OCI-LY1 (cell line): ENCODE data around the gene KATNIP.

Experiments used
- H2AFZ ChIP-seq: fragments of 200-600 bp; sonication (generic), shearing (Covaris generic); 2 replicates; pipeline ENCODE4 v1.6.0; 2014; ENCODE audit warnings: antibody characterized with exemption, mild to moderate bottlenecking, low read length
- H3F3A ChIP-seq: fragments of 200-600 bp; sonication (generic), shearing (Covaris generic); 2 replicates; pipeline ENCODE4 v1.6.0; 2014; ENCODE audit warnings: mild to moderate bottlenecking, antibody characterized with exemption, low read length, moderate library complexity; ENCODE audit not compliant: insufficient read depth
- H3K27ac ChIP-seq: fragments of 200-600 bp; sonication (generic); 2 replicates; pipeline ENCODE4 v1.5.1; 2014; ENCODE audit warnings: low read length, mixed run types, mild to moderate bottlenecking, low read depth; ENCODE audit not compliant: poor library complexity, severe bottlenecking
- H3K27me3 ChIP-seq: fragments of 200-600 bp; sonication (generic); 2 replicates; pipeline ENCODE4 v1.6.0; 2014; ENCODE audit warnings: antibody characterized with exemption, mild to moderate bottlenecking, low read length, moderate library complexity; ENCODE audit not compliant: insufficient read depth
- H3K36me3 ChIP-seq: fragments of 200-600 bp; sonication (generic); 2 replicates; pipeline ENCODE4 v1.6.1; 2014; ENCODE audit warnings: mild to moderate bottlenecking, antibody characterized with exemption, low read length, moderate library complexity, mixed read lengths; ENCODE audit not compliant: insufficient read depth
- H3K4me1 ChIP-seq: fragments of 200-600 bp; sonication (generic); 2 replicates; pipeline ENCODE4 v1.5.1; 2014; ENCODE audit warnings: mild to moderate bottlenecking, low read length, moderate library complexity; ENCODE audit not compliant: insufficient read depth, severe bottlenecking
- H3K4me2 ChIP-seq: fragments of 200-600 bp; sonication (generic), shearing (Covaris generic); 2 replicates; pipeline ENCODE4 v1.6.1; 2014; ENCODE audit warnings: low read length
- H3K4me3 ChIP-seq: fragments of 200-600 bp; sonication (generic); 2 replicates; pipeline ENCODE4 v1.5.1; 2014; ENCODE audit warnings: low read length, low read depth, mild to moderate bottlenecking, mixed read lengths; ENCODE audit not compliant: poor library complexity, severe bottlenecking
- H3K79me2 ChIP-seq: fragments of 200-600 bp; shearing (Covaris generic); 2 replicates; pipeline ENCODE4 v1.6.1; 2016; ENCODE audit warnings: mixed run types, low read length, mixed read lengths; ENCODE audit not compliant: insufficient read depth
- H3K9ac ChIP-seq: fragments of 200-600 bp; sonication (generic), shearing (Covaris generic); 2 replicates; pipeline ENCODE4 v1.6.1; 2014; ENCODE audit warnings: mild to moderate bottlenecking, low read length, mixed read lengths
- H3K9me2 ChIP-seq: fragments of 200-600 bp; sonication (generic), shearing (Covaris generic); 2 replicates; pipeline ENCODE4 v1.6.1; 2014; ENCODE audit warnings: low read depth, mild to moderate bottlenecking, low read length, mixed read lengths
- H3K9me3 ChIP-seq: fragments of 200-600 bp; shearing (Covaris generic); 2 replicates; pipeline ENCODE4 v1.6.1; 2014; ENCODE audit warnings: low read length, mixed read lengths
- H4K20me1 ChIP-seq: fragments of 200-600 bp; sonication (generic), shearing (Covaris generic); 2 replicates; pipeline ENCODE4 v1.6.0; 2016; ENCODE audit warnings: mild to moderate bottlenecking, low read length; ENCODE audit not compliant: insufficient read depth
- EZH2 ChIP-seq: fragments of 200-600 bp; sonication (generic), shearing (Covaris generic); IDR thresholded peaks from 2 replicates; pipeline ENCODE4 v1.8.0; 2017; ENCODE audit warnings: borderline replicate concordance, mixed run types, mild to moderate bottlenecking, antibody characterized with exemption, low read length, moderate library complexity, mixed read lengths
- TF ChIP-seq, protein P1 (sequence below): fragments of 200-600 bp; sonication (generic), shearing (Covaris generic); IDR thresholded peaks from 2 replicates; pipeline ENCODE4 v1.5.1; 2017; ENCODE audit warnings: mild to moderate bottlenecking, antibody characterized with exemption, low read length, moderate library complexity, mixed read lengths

The KATNIP gene

DNA sequence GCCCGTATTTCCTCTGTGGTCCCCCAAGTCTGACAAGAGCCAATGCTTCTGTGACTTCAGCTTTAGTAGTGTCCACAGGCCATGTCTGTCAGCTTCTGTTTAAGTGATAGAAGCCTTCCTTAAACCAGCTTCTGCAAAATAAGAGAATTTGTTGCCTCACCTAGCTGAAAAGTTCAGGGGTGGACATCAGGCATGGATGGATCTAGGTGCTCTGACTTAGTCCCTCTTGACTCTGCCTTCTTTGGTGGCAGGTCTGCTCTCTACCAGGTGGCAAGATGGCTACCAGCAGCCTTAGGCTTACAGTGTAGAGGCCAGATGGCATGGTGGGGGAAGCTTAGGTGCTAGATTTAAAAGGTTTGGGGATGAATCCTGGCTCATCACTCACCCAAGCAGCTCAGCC, 33.7 kb downstream of the KATNIP start:
- H3K4me3 ChIP-seq: no peak overlapping the region
- H3K27ac ChIP-seq: no peak overlapping the region
- no peak overlapping the region for H3K4me2 ChIP-seq
- no peaks in the 10 kb centered on the region for H3K9me3 ChIP-seq
- no peaks in the 10 kb centered on the region for H3K79me2 ChIP-seq
- H3K9ac ChIP-seq: no peak overlapping the region
- H3K27me3 ChIP-seq: no peaks in the 10 kb centered on the region
- no peaks in the 10 kb centered on the region for H3K4me1 ChIP-seq
- TF ChIP-seq EZH2: no peak
- TF ChIP-seq, protein P1, sequence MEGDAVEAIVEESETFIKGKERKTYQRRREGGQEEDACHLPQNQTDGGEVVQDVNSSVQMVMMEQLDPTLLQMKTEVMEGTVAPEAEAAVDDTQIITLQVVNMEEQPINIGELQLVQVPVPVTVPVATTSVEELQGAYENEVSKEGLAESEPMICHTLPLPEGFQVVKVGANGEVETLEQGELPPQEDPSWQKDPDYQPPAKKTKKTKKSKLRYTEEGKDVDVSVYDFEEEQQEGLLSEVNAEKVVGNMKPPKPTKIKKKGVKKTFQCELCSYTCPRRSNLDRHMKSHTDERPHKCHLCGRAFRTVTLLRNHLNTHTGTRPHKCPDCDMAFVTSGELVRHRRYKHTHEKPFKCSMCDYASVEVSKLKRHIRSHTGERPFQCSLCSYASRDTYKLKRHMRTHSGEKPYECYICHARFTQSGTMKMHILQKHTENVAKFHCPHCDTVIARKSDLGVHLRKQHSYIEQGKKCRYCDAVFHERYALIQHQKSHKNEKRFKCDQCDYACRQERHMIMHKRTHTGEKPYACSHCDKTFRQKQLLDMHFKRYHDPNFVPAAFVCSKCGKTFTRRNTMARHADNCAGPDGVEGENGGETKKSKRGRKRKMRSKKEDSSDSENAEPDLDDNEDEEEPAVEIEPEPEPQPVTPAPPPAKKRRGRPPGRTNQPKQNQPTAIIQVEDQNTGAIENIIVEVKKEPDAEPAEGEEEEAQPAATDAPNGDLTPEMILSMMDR: no peak
- no peak overlapping the region for H2AFZ ChIP-seq
- no peaks in the 10 kb centered on the region for H4K20me1 ChIP-seq
- H3K36me3 ChIP-seq: no peaks in the 10 kb centered on the region
- H3F3A ChIP-seq: no peaks in the 10 kb centered on the region
- H3K9me2 ChIP-seq: no peaks in the 10 kb centered on the region

DNA sequence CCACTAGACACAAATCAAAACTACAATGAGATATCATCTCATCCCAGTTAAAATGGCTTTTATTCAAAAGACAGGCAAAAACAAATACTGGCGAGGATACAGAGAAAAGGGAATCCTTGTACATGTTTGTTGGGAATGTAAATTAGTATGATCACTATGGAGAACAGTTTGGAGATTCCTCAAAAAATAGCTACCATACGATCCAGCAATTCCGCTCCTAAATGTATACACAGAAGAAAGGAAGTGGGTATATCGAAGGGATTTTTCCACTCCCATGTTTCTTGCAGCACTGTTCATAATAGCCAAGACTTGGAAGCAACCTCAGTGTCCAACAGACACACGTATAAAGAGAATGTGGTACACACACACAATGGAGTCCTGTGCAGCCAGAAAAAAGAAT, 35.3 kb downstream of the KATNIP start:
- TF ChIP-seq, protein P1: no peak
- TF ChIP-seq EZH2: no peak
- H3K9me2 ChIP-seq: no peaks in the 10 kb centered on the region
- H3K36me3 ChIP-seq: no peaks in the 10 kb centered on the region
- no peak overlapping the region for H3K27ac ChIP-seq
- no peak overlapping the region for H3K4me2 ChIP-seq
- H3K9me3 ChIP-seq: peaks cover 4% of the 10 kb centered on the region; the same call in 1 of the 2 replicates
- no peak overlapping the region for H3K9ac ChIP-seq
- H3K27me3 ChIP-seq: no peaks in the 10 kb centered on the region
- no peaks in the 10 kb centered on the region for H3K79me2 ChIP-seq
- no peaks in the 10 kb centered on the region for H3K4me1 ChIP-seq
- no peak overlapping the region for H3K4me3 ChIP-seq
- H3F3A ChIP-seq: no peaks in the 10 kb centered on the region
- H2AFZ ChIP-seq: no peak overlapping the region
- no peaks in the 10 kb centered on the region for H4K20me1 ChIP-seq

DNA sequence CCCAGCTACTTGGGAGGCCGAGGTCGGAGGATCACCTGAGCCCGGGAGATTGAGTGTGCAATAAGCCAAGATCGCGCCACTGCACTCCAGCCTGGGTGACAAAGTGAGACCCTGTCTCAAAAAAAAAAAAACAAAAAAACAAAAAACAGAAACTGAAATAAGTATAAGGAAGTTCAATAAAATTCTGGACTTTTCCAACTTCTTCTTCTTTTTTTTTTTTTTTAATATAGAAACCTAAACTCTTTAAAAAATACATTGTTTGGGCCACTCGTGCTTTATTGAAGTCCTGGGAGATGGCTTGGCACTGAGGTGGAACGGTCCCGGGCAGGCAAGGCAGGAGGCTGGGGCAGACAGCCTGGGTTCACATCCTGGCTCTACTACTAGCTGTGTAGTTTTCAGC, 36.8 kb downstream of the KATNIP start:
- H3K27ac ChIP-seq: no peak overlapping the region
- H3F3A ChIP-seq: no peaks in the 10 kb centered on the region
- H4K20me1 ChIP-seq: no peaks in the 10 kb centered on the region
- no peaks in the 10 kb centered on the region for H3K27me3 ChIP-seq
- no peak overlapping the region for H3K4me2 ChIP-seq
- H3K9me3 ChIP-seq: peaks cover 4% of the 10 kb centered on the region; the same call in 1 of the 2 replicates
- no peak overlapping the region for H3K9ac ChIP-seq
- TF ChIP-seq, protein P1: no peak
- TF ChIP-seq EZH2: no peak
- H3K4me1 ChIP-seq: no peaks in the 10 kb centered on the region
- H3K9me2 ChIP-seq: no peaks in the 10 kb centered on the region
- H3K79me2 ChIP-seq: no peaks in the 10 kb centered on the region
- no peaks in the 10 kb centered on the region for H3K36me3 ChIP-seq
- H2AFZ ChIP-seq: no peak overlapping the region
- no peak overlapping the region for H3K4me3 ChIP-seq
